Caco-2 (cell line): ENCODE data around the gene FHL1. TPM values are rescaled to one million over a fixed set of nuclear protein-coding genes. Genes with fewer than 3 reads are reported as not detected.
A peak's percentile ranks its signal among the peaks of the same experiment; 100 is the strongest.

Experiments used
- BruUV-seq: library from RNA; stranded (reverse); fragments of 400-500 nt; replicated peaks from 2 replicates; lab custom pipeline; 2021; lab: Mats Ljungman, UMichigan
- CTCF ChIA-PET: fragments of 300-600 bp; sonication (Branson Sonifier 250); formaldehyde crosslinking; loops from one replicate; lab custom pipeline; 2022; ENCODE audit warnings: antibody characterized with exemption; lab: Charles Lee
- POLR2A ChIA-PET: fragments of 300-600 bp; sonication (Branson Sonifier 250); formaldehyde crosslinking; loops from one replicate; lab custom pipeline; 2022; ENCODE audit warnings: antibody characterized with exemption; lab: Charles Lee
- DNase-seq, 2 experiments: peaks; one replicate each; pipeline versions ENCODE4 v3.0.0 to v3.0.0-alpha.2; 2020 to 2022
- H3K27me3 ChIP-seq: replicated peaks from 2 replicates; pipeline ENCODE4 v1.6.0; 2011; ENCODE audit warnings: low read length; ENCODE audit not compliant: control insufficient read depth, insufficient read depth
- H3K36me3 ChIP-seq: 2 replicates; pipeline ENCODE4 v1.5.1; 2011; ENCODE audit warnings: low read length; ENCODE audit not compliant: control insufficient read depth, insufficient read depth
- H3K4me1 ChIP-seq: fragments of 250-450 bp; sonication (Bioruptor Pico); 2 replicates; pipeline ENCODE4 v1.5.1; 2020; ENCODE audit warnings: mild to moderate bottlenecking
- H3K4me3 ChIP-seq: 2 replicates; pipeline ENCODE4 v1.5.1; 2011; ENCODE audit warnings: low read depth, mild to moderate bottlenecking, control low read depth, low read length
- H3K9me3 ChIP-seq: fragments of 250-450 bp; sonication (Bioruptor Pico); 2 replicates; pipeline ENCODE4 v1.5.1; 2020; ENCODE audit warnings: mild to moderate bottlenecking, moderate library complexity
- H3K27ac Mint-ChIP-seq: one replicate; pipeline ENCODE4 v1.8.0; 2022; ENCODE audit warnings: mixed read lengths; ENCODE audit not compliant: unreplicated experiment
- H3K27me3 Mint-ChIP-seq: one replicate; pipeline ENCODE4 v1.8.0; 2022; ENCODE audit warnings: mixed read lengths; ENCODE audit not compliant: insufficient read depth, unreplicated experiment
- H3K36me3 Mint-ChIP-seq: one replicate; pipeline ENCODE4 v1.8.0; 2022; ENCODE audit warnings: mild to moderate bottlenecking, mixed read lengths; ENCODE audit not compliant: insufficient read depth, unreplicated experiment
- H3K4me1 Mint-ChIP-seq: one replicate; pipeline ENCODE4 v1.8.0; 2022; ENCODE audit warnings: low read depth, mixed read lengths; ENCODE audit not compliant: unreplicated experiment
- H3K4me3 Mint-ChIP-seq: one replicate; pipeline ENCODE4 v1.8.0; 2022; ENCODE audit warnings: mild to moderate bottlenecking, moderate library complexity, mixed read lengths; ENCODE audit not compliant: unreplicated experiment
- H3K9me3 Mint-ChIP-seq: one replicate; pipeline ENCODE4 v1.8.0; 2022; ENCODE audit warnings: mixed read lengths; ENCODE audit not compliant: unreplicated experiment
- intact Hi-C: fragments of 100-400 bp; cut with micrococcal nuclease; formaldehyde crosslinking; loops from one replicate; pipeline ENCODE4 v1.10.0; 2022; ENCODE audit not compliant: unreplicated experiment
- total RNA-seq: library from RNA; stranded (reverse); gene quantifications from 2 replicates; pipeline ENCODE4 v1.2.3, GENCODE V29; 2022
- TF ChIP-seq, protein P1 (sequence below), 2 experiments: fragments of 200-600 bp in 1 of 2; IDR thresholded peaks; 1 replicate in 1 of 2; 2 replicates in 1 of 2; pipeline versions ENCODE4 v1.5.1 to v1.8.0; 2011 to 2022; ENCODE audit warnings: antibody characterized with exemption in 1 of 2, control low read depth in 1 of 2, inconsistent platforms in 1 of 2, low read depth in 1 of 2, low read length in 1 of 2, mild to moderate bottlenecking in 1 of 2, moderate library complexity in 1 of 2; ENCODE audit not compliant: insufficient read depth in 1 of 2, severe bottlenecking in 1 of 2, unreplicated experiment in 1 of 2

The FHL1 gene
- total RNA-seq, 1 experiment from 2014 or later, result 0.16 TPM

DNA sequence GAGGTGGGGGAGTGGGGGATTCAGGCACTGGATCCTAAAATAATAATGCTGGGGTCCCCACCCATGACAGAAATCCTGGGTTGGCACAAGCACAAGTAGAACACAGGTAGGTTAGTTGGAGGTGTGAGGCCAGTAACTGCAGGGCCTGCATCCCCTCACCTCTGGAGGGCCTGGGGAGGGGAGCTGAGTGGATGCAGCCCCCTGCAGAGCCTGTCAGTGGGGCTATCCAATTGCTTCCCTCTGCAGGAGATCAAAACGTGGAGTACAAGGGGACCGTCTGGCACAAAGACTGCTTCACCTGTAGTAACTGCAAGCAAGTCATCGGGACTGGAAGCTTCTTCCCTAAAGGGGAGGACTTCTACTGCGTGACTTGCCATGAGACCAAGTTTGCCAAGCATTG is 60.2 kb downstream of the FHL1 start:
- Histone ChIP-seq H3K4me3 (no peak overlapping the region), H3K36me3 (no peaks in the 10 kb centered on the region), H3K27me3 (no peaks in the 10 kb centered on the region), H3K4me1 (peaks cover 10% of the 10 kb centered on the region), H3K9me3 (no peaks in the 10 kb centered on the region)
- CTCF ChIA-PET, result no interaction called here
- H3K9me3 Mint-ChIP-seq, result no peaks in the 10 kb centered on the region
- BruUV-seq, result no TSS peak
- no peaks in the 10 kb centered on the region for H3K36me3 Mint-ChIP-seq
- no peaks in the 10 kb centered on the region for H3K4me1 Mint-ChIP-seq
- POLR2A ChIA-PET, result no interaction called here
- no peak overlapping the region for H3K27ac Mint-ChIP-seq
- H3K27me3 Mint-ChIP-seq, result no peaks in the 10 kb centered on the region
- no peak overlapping the region for H3K4me3 Mint-ChIP-seq
- intact Hi-C loops, result loop anchor here (10.0 kb wide), 1 partner anchor 57 kb away; no protein-coding TSS in a partner anchor
- no peak for DNase-seq
- TF ChIP-seq, protein P1, sequence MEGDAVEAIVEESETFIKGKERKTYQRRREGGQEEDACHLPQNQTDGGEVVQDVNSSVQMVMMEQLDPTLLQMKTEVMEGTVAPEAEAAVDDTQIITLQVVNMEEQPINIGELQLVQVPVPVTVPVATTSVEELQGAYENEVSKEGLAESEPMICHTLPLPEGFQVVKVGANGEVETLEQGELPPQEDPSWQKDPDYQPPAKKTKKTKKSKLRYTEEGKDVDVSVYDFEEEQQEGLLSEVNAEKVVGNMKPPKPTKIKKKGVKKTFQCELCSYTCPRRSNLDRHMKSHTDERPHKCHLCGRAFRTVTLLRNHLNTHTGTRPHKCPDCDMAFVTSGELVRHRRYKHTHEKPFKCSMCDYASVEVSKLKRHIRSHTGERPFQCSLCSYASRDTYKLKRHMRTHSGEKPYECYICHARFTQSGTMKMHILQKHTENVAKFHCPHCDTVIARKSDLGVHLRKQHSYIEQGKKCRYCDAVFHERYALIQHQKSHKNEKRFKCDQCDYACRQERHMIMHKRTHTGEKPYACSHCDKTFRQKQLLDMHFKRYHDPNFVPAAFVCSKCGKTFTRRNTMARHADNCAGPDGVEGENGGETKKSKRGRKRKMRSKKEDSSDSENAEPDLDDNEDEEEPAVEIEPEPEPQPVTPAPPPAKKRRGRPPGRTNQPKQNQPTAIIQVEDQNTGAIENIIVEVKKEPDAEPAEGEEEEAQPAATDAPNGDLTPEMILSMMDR (IDR thresholded peaks at IDR 0.05; ENCODE audit: insufficient read depth in 1 of 2, low read depth in 1 of 2, low read length in 1 of 2, severe bottlenecking in 1 of 2, unreplicated experiment in 1 of 2), result no peak

DNA sequence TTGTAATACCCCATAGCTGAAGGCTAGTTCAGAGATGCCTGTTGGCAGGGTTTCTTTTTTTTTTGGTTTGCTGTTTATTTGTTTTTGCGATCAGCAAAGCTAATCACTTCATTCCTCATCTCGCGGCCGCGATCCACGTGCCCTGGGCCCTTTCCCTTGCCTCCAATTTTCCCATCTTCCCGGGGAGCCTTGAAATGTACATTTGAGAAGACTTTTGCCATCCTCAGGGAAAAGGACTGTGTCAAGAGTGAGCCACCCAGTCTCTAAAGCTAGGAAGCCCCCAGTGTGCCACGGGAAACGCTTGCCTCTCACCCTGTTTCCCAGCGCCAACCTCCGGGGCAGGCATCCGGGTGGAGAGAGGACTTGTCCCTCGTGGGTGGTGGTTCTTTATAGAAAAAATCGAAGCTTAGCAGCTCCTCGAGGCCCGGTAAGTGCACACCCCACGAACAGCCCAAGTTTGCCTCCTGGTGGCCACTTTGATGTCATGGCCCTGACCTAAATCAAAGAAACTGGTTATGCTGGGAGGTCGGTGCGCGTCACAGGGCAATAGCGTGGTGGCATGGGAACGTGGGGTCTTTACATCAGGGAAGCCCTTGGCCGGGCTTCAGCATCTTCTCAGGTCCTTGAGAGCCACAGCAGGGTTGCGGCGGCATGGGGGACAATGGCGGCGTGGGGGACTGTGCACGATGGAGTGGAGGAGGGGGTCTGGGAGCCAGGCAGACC is 61.8 kb downstream of the FHL1 start:
- no peaks in the 10 kb centered on the region for H3K9me3 ChIP-seq
- H3K36me3 ChIP-seq, result no peaks in the 10 kb centered on the region
- H3K27me3 ChIP-seq, result no peaks in the 10 kb centered on the region
- H3K4me3 ChIP-seq, result no peak overlapping the region
- CTCF ChIA-PET, result interaction anchor here (0.8 to 1.0 kb wide), 3 partner anchors 39 to 181 kb away, joined by 4 to 5 read pairs (median 5); no protein-coding TSS in a partner anchor
- Mint-ChIP-seq H3K9me3 (no peaks in the 10 kb centered on the region), H3K27ac (no peak overlapping the region), H3K4me3 (no peak overlapping the region), H3K4me1 (no peaks in the 10 kb centered on the region), H3K27me3 (no peaks in the 10 kb centered on the region), H3K36me3 (no peaks in the 10 kb centered on the region)
- no peaks in the 10 kb centered on the region for H3K4me1 ChIP-seq
- DNase-seq, result peak in 1 of 2 experiments; percentile 12
- BruUV-seq, result no TSS peak
- POLR2A ChIA-PET, result no interaction called here
- intact Hi-C loops, result loop anchor here (1.0 to 10.0 kb wide), 3 partner anchors 39 to 181 kb away; no protein-coding TSS in a partner anchor
- TF ChIP-seq, protein P1 (IDR thresholded peaks at IDR 0.05; ENCODE audit: insufficient read depth in 1 of 2, low read depth in 1 of 2, low read length in 1 of 2, severe bottlenecking in 1 of 2, unreplicated experiment in 1 of 2), result peak in 1 of 2 experiments; percentile 27

GRCh38 chrX:136209751-136210150 is 62.4 kb downstream of the FHL1 start:
- Mint-ChIP-seq H3K9me3 (no peaks in the 10 kb centered on the region), H3K27me3 (no peaks in the 10 kb centered on the region), H3K4me3 (no peak overlapping the region), H3K4me1 (no peaks in the 10 kb centered on the region), H3K36me3 (no peaks in the 10 kb centered on the region), H3K27ac (no peak overlapping the region)
- ChIA-PET CTCF (interaction anchor here (1.0 kb wide), 1 partner anchor 182 kb away, joined by 4 read pairs; no protein-coding TSS in a partner anchor), POLR2A (no interaction called here)
- intact Hi-C loops, result loop anchor here (1.0 to 10.0 kb wide), 3 partner anchors 39 to 181 kb away; no protein-coding TSS in a partner anchor
- BruUV-seq, result no TSS peak
- Histone ChIP-seq H3K36me3 (no peaks in the 10 kb centered on the region), H3K4me3 (no peak overlapping the region), H3K4me1 (no peaks in the 10 kb centered on the region), H3K27me3 (no peaks in the 10 kb centered on the region), H3K9me3 (no peaks in the 10 kb centered on the region)
- DNase-seq, result no peak
- TF ChIP-seq, protein P1 (IDR thresholded peaks at IDR 0.05; ENCODE audit: insufficient read depth in 1 of 2, low read depth in 1 of 2, low read length in 1 of 2, severe bottlenecking in 1 of 2, unreplicated experiment in 1 of 2), result no peak
